K562 (cell line): ENCODE data around the gene SIDT2. TPM values are rescaled to one million over a fixed set of nuclear protein-coding genes. Genes with fewer than 3 reads are reported as not detected.

Source experiments
- ADNP ChIP-seq: fragments of 200-800 bp; sonication (Bioruptor generic); IDR thresholded peaks from 2 replicates; pipeline ENCODE4 v1.6.1; 2016; ENCODE audit warnings: missing genetic modification characterization, missing compliant biosample characterization
- CTBP1 ChIP-seq: fragments of 450-650 bp; IDR thresholded peaks from 2 replicates; pipeline ENCODE4 v1.6.1; 2016; ENCODE audit warnings: borderline replicate concordance
- E2F4 ChIP-seq: sonication (generic); formaldehyde crosslinking; IDR thresholded peaks from 2 replicates; pipeline ENCODE4 v1.8.0; 2022; ENCODE audit warnings: mild to moderate bottlenecking, low read depth, missing genetic modification reagents
- ELF4 ChIP-seq: fragments of 450-650 bp; formaldehyde crosslinking; IDR thresholded peaks from 2 replicates; pipeline ENCODE4 v1.4.0; 2022; ENCODE audit warnings: missing genetic modification characterization
- ETV6 ChIP-seq, 3 experiments: fragments of 150-350 bp in 1 of 3; sonication (generic) in 1 of 3; formaldehyde crosslinking in 1 of 3; IDR thresholded peaks; 2 replicates each; pipeline versions ENCODE4 v1.6.1 to v1.8.0; 2014 to 2022; ENCODE audit warnings: borderline replicate concordance in 2 of 3, low read depth in 2 of 3, antibody characterized with exemption in 1 of 3, low read length in 1 of 3, mild to moderate bottlenecking in 1 of 3, missing genetic modification reagents in 1 of 3
- EWSR1 ChIP-seq: fragments of 450-650 bp; IDR thresholded peaks from 2 replicates; pipeline ENCODE4 v1.6.1; 2018; ENCODE audit warnings: borderline replicate concordance, mild to moderate bottlenecking, low read depth, moderate library complexity; ENCODE audit not compliant: partially characterized antibody
- EZH2 ChIP-seq: IDR thresholded peaks from 2 replicates; pipeline ENCODE4 v1.6.1; 2012; ENCODE audit warnings: low read depth, mild to moderate bottlenecking, inconsistent platforms, low read length, borderline replicate concordance
- GABPA ChIP-seq: fragments of 200-800 bp; sonication (Bioruptor generic); conservative IDR thresholded peaks from 2 replicates; pipeline ENCODE4 v1.6.1; 2016; ENCODE audit warnings: low read depth, missing genetic modification characterization, missing compliant biosample characterization
- IFI16 ChIP-seq: fragments of 250-450 bp; sonication (Bioruptor Pico); IDR thresholded peaks from 2 replicates; pipeline ENCODE4 v2.1.2; 2022; ENCODE audit warnings: mild to moderate bottlenecking, inconsistent platforms
- MBD2 ChIP-seq: sonication (generic); IDR thresholded peaks from 2 replicates; pipeline ENCODE4 v1.6.1; 2016; ENCODE audit warnings: low read depth, borderline replicate concordance
- MNT ChIP-seq, 2 experiments: fragments of 450-650 bp; conservative IDR thresholded peaks; 2 replicates each; pipeline ENCODE4 v1.6.1; 2017; ENCODE audit warnings: mild to moderate bottlenecking in 2 of 2, moderate library complexity in 2 of 2
- MYNN ChIP-seq, 2 experiments: sonication (generic); formaldehyde crosslinking in 1 of 2; IDR thresholded peaks; 2 replicates each; pipeline versions ENCODE4 v1.5.0 to v1.6.1; 2016 to 2020; ENCODE audit warnings: antibody characterized with exemption in 1 of 2, missing genetic modification reagents in 1 of 2
- PHF20 ChIP-seq: fragments of 450-650 bp; IDR thresholded peaks from 2 replicates; pipeline ENCODE4 v1.6.1; 2018; ENCODE audit not compliant: partially characterized antibody
- TAF7 ChIP-seq: fragments of 450-650 bp; IDR thresholded peaks from 2 replicates; pipeline ENCODE4 v1.6.1; 2016; ENCODE audit warnings: missing genetic modification characterization, missing compliant biosample characterization
- TEAD1 ChIP-seq, 2 experiments: fragments of 450-650 bp in 1 of 2; sonication (generic) in 1 of 2; formaldehyde crosslinking; IDR thresholded peaks; 2 replicates each; pipeline versions ENCODE4 v1.4.0 to v1.8.0; 2020 to 2022; ENCODE audit warnings: mild to moderate bottlenecking in 2 of 2, missing genetic modification reagents in 1 of 2
- THRB ChIP-seq: fragments of 450-650 bp; formaldehyde crosslinking; conservative IDR thresholded peaks from 2 replicates; pipeline ENCODE4 v1.4.0; 2022; ENCODE audit warnings: mild to moderate bottlenecking, missing genetic modification characterization
- ZKSCAN1 ChIP-seq: fragments of 150-350 bp; IDR thresholded peaks from 2 replicates; pipeline ENCODE4 v1.6.1; 2016; ENCODE audit warnings: low read depth, low read length
- ZKSCAN3 ChIP-seq: fragments of 250-450 bp; sonication (Bioruptor Pico); IDR thresholded peaks from 2 replicates; pipeline ENCODE4 v1.4.0; 2020
- ZNF23 ChIP-seq: fragments of 250-450 bp; sonication (Bioruptor Pico); IDR thresholded peaks from 2 replicates; pipeline ENCODE4 v1.4.0; 2020; ENCODE audit warnings: mild to moderate bottlenecking
- ZNF444 ChIP-seq: fragments of 250-450 bp; sonication (Bioruptor Pico); IDR thresholded peaks from 2 replicates; pipeline ENCODE4 v1.4.0; 2020; ENCODE audit warnings: mild to moderate bottlenecking, moderate library complexity
- ZZZ3 ChIP-seq: fragments of 450-650 bp; IDR thresholded peaks from 2 replicates; pipeline ENCODE4 v1.6.1; 2016; ENCODE audit warnings: antibody characterized with exemption, mild to moderate bottlenecking, moderate library complexity
- polyA plus RNA-seq, 8 experiments: library from polyadenylated mRNA; depleted of rRNA in 4 of 8; stranded (reverse) in 5 of 8; unstranded in 3 of 8; fragments of >200 nt; fragmentation: Nextera tagmentation in 2 of 8; fragmentation: Illumina TruSeq in 1 of 8; extraction: Ambion mirVana in 2 of 8; extraction: Trizol in 1 of 8; gene quantifications; 2 replicates each; pipeline versions ENCODE4 v1.2.1 to v1.2.3, GENCODE V29; 2011 to 2014; ENCODE audit warnings: inconsistent platforms in 1 of 8, missing spikeins in 1 of 8
- total RNA-seq, 7 experiments: library from RNA; depleted of rRNA in 6 of 7; stranded (reverse); fragments of >200 nt in 6 of 7; fragmentation: Illumina TruSeq in 2 of 7; extraction: Trizol in 2 of 7; gene quantifications; 2 replicates each; pipeline versions ENCODE4 v1.2.1 to v1.2.3, GENCODE V29; 2011 to 2021; ENCODE audit warnings: low replicate concordance in 1 of 7

SIDT2 gene
- total and polyA plus RNA-seq, 9 of the 15 experiments (the other 6 are each of a cell fraction or from before 2014, with no cell fraction given): 2.4 to 20.2 (median 6.5) TPM

- TF ChIP-seq ZKSCAN1: 0 out of 2 replicates have a peak, but pooled peaks have one; percentile 37
- no peak for TF ChIP-seq ETV6 (IDR thresholded peaks at IDR 0.05; ENCODE audit: borderline replicate concordance in 1 of 2, low read depth in 2 of 2, low read length in 1 of 2)
- no peak for TF ChIP-seq ETV6 (CRISPR knock-in tag; IDR thresholded peaks at IDR 0.05; ENCODE audit: borderline replicate concordance)
- no peak for TF ChIP-seq E2F4 (CRISPR knock-in tag)
- no peak for TF ChIP-seq ZNF444 (CRISPR knock-in tag)
- no peak for TF ChIP-seq TAF7
- TF ChIP-seq TEAD1 (CRISPR knock-in tag; IDR thresholded peaks at IDR 0.05): peak in 1 of 2 experiments; percentile 63; a peak in 1 of 4 replicates
- no peak for TF ChIP-seq ZKSCAN3
- TF ChIP-seq THRB (CRISPR knock-in tag): no peak
- no peak for TF ChIP-seq PHF20
- TF ChIP-seq EZH2: no peak
- TF ChIP-seq IFI16: no peak
- no peak for TF ChIP-seq ZZZ3
- TF ChIP-seq GABPA (tag): no peak
- peak; percentile 78 for TF ChIP-seq MYNN (IDR thresholded peaks at IDR 0.05)
- no peak for TF ChIP-seq MYNN (CRISPR knock-in tag; IDR thresholded peaks at IDR 0.05)
- TF ChIP-seq MBD2: no peak
- 0 out of 2 replicates have a peak, but pooled peaks have one; percentile 45 for TF ChIP-seq CTBP1
- TF ChIP-seq ZNF23: no peak
- TF ChIP-seq EWSR1: no peak
- no peak for TF ChIP-seq ADNP (tag)
- no peak for TF ChIP-seq ELF4
- peak; percentile 80 to 83 for TF ChIP-seq MNT (conservative IDR thresholded peaks at IDR 0.05)
Observed at GRCh38 chr11:117180661-117181585, 2.4 kb downstream of the SIDT2 start (continued).
